OCI-LY3 (cell line): ENCODE data around the gene GRIK4.

Source experiments
- H2AFZ ChIP-seq: fragments of 200-600, 300-600 bp; shearing (Covaris generic); 2 replicates; pipeline ENCODE4 v1.6.0; 2014; ENCODE audit warnings: antibody characterized with exemption, low read depth, low read length
- H3K27ac ChIP-seq: fragments of 200-600, 300-600 bp; sonication (generic); 2 replicates; pipeline ENCODE4 v1.5.1; 2014; ENCODE audit warnings: mild to moderate bottlenecking, low read length, moderate library complexity, mixed read lengths
- H3K27me3 ChIP-seq: fragments of 200-600, 300-600 bp; sonication (generic); 2 replicates; pipeline ENCODE4 v1.6.1; 2014; ENCODE audit warnings: low read depth, low read length, mixed read lengths
- H3K36me3 ChIP-seq: fragments of 200-600, 300-600 bp; sonication (generic); replicated peaks from 2 replicates; pipeline ENCODE3; 2014; ENCODE audit warnings: low read depth, low read length, mixed read lengths
- H3K4me1 ChIP-seq: fragments of 300-600, 200-600 bp; sonication (generic); 2 replicates; pipeline ENCODE4 v1.6.1; 2014; ENCODE audit warnings: low read length, mixed read lengths
- H3K4me2 ChIP-seq: fragments of 200-600, 300-600 bp; sonication (generic); 2 replicates; pipeline ENCODE4 v1.6.1; 2014; ENCODE audit warnings: low read length, mixed read lengths
- H3K4me3 ChIP-seq: fragments of 300-600, 200-600 bp; sonication (generic); 2 replicates; pipeline ENCODE4 v1.5.1; 2014; ENCODE audit warnings: antibody characterized with exemption, mild to moderate bottlenecking, low read length, moderate library complexity
- H3K79me2 ChIP-seq: fragments of 300-600, 200-600 bp; shearing (Covaris generic); 2 replicates; pipeline ENCODE4 v1.6.1; 2014; ENCODE audit warnings: mild to moderate bottlenecking, low read length, mixed read lengths
- H3K9ac ChIP-seq: fragments of 300-600, 200-600 bp; shearing (Covaris generic); 2 replicates; pipeline ENCODE4 v1.6.0; 2014; ENCODE audit warnings: mild to moderate bottlenecking, low read length, moderate library complexity
- H3K9me3 ChIP-seq: fragments of 200-600, 300-600 bp; shearing (Covaris generic); 2 replicates; pipeline ENCODE4 v1.6.1; 2014; ENCODE audit warnings: low read length, mixed read lengths; ENCODE audit not compliant: insufficient read depth
- H4K20me1 ChIP-seq: fragments of 200-600, 300-600 bp; sonication (generic); 2 replicates; pipeline ENCODE4 v1.6.1; 2016; ENCODE audit warnings: low read length, mixed read lengths; ENCODE audit not compliant: insufficient read depth
- CTCF ChIP-seq: fragments of 200-600, 300-600 bp; sonication (generic); IDR thresholded peaks from 2 replicates; pipeline ENCODE4 v1.5.1; 2014; ENCODE audit warnings: antibody characterized with exemption, low read length, low read depth
- EZH2phosphoT487 ChIP-seq: fragments of 200-600 bp; shearing (Covaris generic); IDR thresholded peaks from 2 replicates; pipeline ENCODE4 v1.6.1; 2018; ENCODE audit warnings: antibody characterized with exemption, mixed run types, low read depth

GRIK4 gene

GRCh38 chr11:120471131-120471530, 40.4 kb upstream of the GRIK4 start:
- H2AFZ ChIP-seq, result no peak overlapping the region
- no peaks in the 10 kb centered on the region for H3K27me3 ChIP-seq
- no peak overlapping the region for H3K27ac ChIP-seq
- no peak for TF ChIP-seq CTCF
- TF ChIP-seq EZH2phosphoT487, result no peak
- no peak overlapping the region for H3K4me3 ChIP-seq
- H4K20me1 ChIP-seq, result no peaks in the 10 kb centered on the region
- no peaks in the 10 kb centered on the region for H3K9me3 ChIP-seq
- no peak overlapping the region for H3K4me2 ChIP-seq
- no peaks in the 10 kb centered on the region for H3K79me2 ChIP-seq
- no peaks in the 10 kb centered on the region for H3K4me1 ChIP-seq
- H3K36me3 ChIP-seq, result peaks cover 10% of the 10 kb centered on the region
- H3K9ac ChIP-seq, result no peak overlapping the region

- Histone ChIP-seq H3K36me3 (peaks cover 10% of the 10 kb centered on the region), H2AFZ (no peak overlapping the region)
- TF ChIP-seq EZH2phosphoT487, result no peak
- no peak for TF ChIP-seq CTCF
Observed at GRCh38 chr11:120471994-120472393, 39.6 kb upstream of the GRIK4 start.

GRCh38 chr11:120473503-120473902, 38.0 kb upstream of the GRIK4 start:
- H4K20me1 ChIP-seq, result no peaks in the 10 kb centered on the region
- no peak overlapping the region for H2AFZ ChIP-seq
- no peak overlapping the region for H3K9ac ChIP-seq
- TF ChIP-seq EZH2phosphoT487, result no peak
- no peak for TF ChIP-seq CTCF
- H3K4me1 ChIP-seq, result no peaks in the 10 kb centered on the region
- H3K79me2 ChIP-seq, result no peaks in the 10 kb centered on the region
- no peak overlapping the region for H3K27ac ChIP-seq
- peaks cover 15% of the 10 kb centered on the region for H3K36me3 ChIP-seq
- H3K27me3 ChIP-seq, result no peaks in the 10 kb centered on the region
- H3K4me2 ChIP-seq, result no peak overlapping the region
- no peak overlapping the region for H3K4me3 ChIP-seq
- no peaks in the 10 kb centered on the region for H3K9me3 ChIP-seq

More at GRCh38 chr11:120471994-120472393, 39.6 kb upstream of the GRIK4 start:
- Histone ChIP-seq H3K9ac (no peak overlapping the region), H3K27me3 (no peaks in the 10 kb centered on the region), H3K4me1 (no peaks in the 10 kb centered on the region), H3K9me3 (no peaks in the 10 kb centered on the region), H4K20me1 (no peaks in the 10 kb centered on the region), H3K79me2 (no peaks in the 10 kb centered on the region), H3K4me3 (no peak overlapping the region), H3K27ac (no peak overlapping the region), H3K4me2 (no peak overlapping the region)

GRCh38 chr11:120482149-120482548, 29.4 kb upstream of the GRIK4 start:
- H3K79me2 ChIP-seq, result no peaks in the 10 kb centered on the region
- no peak overlapping the region for H2AFZ ChIP-seq
- no peak for TF ChIP-seq EZH2phosphoT487
- TF ChIP-seq CTCF, result no peak
- H3K4me2 ChIP-seq, result no peak overlapping the region
- H3K36me3 ChIP-seq, result peaks cover 22% of the 10 kb centered on the region
- H3K4me1 ChIP-seq, result no peaks in the 10 kb centered on the region
- no peaks in the 10 kb centered on the region for H3K27me3 ChIP-seq
- no peak overlapping the region for H3K27ac ChIP-seq
- no peak overlapping the region for H3K4me3 ChIP-seq
- H3K9ac ChIP-seq, result no peak overlapping the region
- H3K9me3 ChIP-seq, result no peaks in the 10 kb centered on the region
- no peaks in the 10 kb centered on the region for H4K20me1 ChIP-seq
